ENCODE measurements around the gene CCDC187. TPM values are rescaled to one million over a fixed set of nuclear protein-coding genes. Genes with fewer than 3 reads are reported as not detected.

CCDC187 gene
- total RNA-seq, 4 donors from 2014 or later, result 0.20 TPM; not detected in 3

DNA sequence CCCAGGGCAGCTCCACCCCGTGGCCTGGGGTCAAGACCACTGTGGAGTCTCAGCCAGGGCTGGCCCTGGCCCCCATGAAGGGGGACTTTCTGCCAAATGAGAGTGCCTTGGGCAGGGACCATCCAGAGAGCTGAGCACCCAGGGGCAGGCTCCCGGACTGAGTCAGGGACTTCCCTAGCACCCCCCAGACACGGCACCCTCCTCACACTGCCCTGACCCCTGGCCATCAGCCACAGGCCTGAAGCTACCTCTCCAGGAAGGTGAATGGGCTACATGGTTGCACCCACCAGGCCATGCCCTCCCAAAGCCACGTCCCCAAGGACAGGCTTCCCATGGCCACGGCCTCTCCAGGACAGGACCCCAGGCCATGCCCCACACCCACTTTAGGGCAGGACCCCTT is 9.5 kb downstream of the CCDC187 start:
- Histone ChIP-seq H3K4me3 (no peak overlapping the region), H3K4me1 (no peaks in the 10 kb centered on the region), H3K36me3 (no peaks in the 10 kb centered on the region), H3K27me3 (peaks cover 0 to 31% of the 10 kb centered on the region in 2 donors), H3K9me3 (no peaks in the 10 kb centered on the region), H3K27ac (no peak overlapping the region)
- DNase-seq (ENCODE audit: low spot score in 2 of 2), result no peak
- 59 to 60% methylated on average over 2 to 3 of the region's 5 CpGs for WGBS, 2 donors
- TF ChIP-seq EP300 (IDR thresholded peaks at IDR 0.05) (no peak), POLR2A (IDR thresholded peaks at IDR 0.05) (no peak)

DNA sequence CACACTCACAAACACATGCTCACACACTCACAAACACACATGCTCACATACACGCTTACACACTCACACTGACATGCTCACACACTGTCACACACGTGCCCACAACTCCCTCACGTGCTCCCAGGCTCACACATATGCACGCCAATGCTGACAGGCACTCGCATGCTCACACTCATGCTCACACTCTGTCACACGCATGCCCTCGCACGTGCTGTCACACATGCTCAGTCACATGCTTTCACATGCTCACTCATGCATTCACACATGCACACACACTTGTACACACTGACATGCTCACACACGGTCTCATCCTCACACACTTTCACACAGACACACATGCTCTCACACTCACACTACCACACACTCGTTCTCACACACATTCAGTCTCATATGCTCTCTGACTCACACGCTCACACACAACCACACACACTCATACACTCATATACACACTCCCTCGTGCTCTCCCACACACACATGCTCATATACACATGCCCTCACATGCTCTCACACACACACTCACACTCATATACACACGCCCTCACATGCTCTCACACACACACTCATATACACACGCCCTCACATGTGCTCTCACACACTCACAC is 10.3 kb downstream of the CCDC187 start:
- Histone ChIP-seq H3K9me3 (no peaks in the 10 kb centered on the region), H3K27ac (no peak overlapping the region), H3K4me3 (no peak overlapping the region), H3K4me1 (no peaks in the 10 kb centered on the region), H3K27me3 (peaks cover 0 to 33% of the 10 kb centered on the region in 2 donors), H3K36me3 (no peaks in the 10 kb centered on the region)
- 86% methylated on average over 14 of the region's 14 CpGs for WGBS, 2 donors
- no peak for DNase-seq (ENCODE audit: low spot score in 2 of 2)
- TF ChIP-seq, protein P1, sequence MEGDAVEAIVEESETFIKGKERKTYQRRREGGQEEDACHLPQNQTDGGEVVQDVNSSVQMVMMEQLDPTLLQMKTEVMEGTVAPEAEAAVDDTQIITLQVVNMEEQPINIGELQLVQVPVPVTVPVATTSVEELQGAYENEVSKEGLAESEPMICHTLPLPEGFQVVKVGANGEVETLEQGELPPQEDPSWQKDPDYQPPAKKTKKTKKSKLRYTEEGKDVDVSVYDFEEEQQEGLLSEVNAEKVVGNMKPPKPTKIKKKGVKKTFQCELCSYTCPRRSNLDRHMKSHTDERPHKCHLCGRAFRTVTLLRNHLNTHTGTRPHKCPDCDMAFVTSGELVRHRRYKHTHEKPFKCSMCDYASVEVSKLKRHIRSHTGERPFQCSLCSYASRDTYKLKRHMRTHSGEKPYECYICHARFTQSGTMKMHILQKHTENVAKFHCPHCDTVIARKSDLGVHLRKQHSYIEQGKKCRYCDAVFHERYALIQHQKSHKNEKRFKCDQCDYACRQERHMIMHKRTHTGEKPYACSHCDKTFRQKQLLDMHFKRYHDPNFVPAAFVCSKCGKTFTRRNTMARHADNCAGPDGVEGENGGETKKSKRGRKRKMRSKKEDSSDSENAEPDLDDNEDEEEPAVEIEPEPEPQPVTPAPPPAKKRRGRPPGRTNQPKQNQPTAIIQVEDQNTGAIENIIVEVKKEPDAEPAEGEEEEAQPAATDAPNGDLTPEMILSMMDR (IDR thresholded peaks at IDR 0.05), result no peak
- TF ChIP-seq EP300 (IDR thresholded peaks at IDR 0.05), result no peak
- TF ChIP-seq POLR2A (IDR thresholded peaks at IDR 0.05), result no peak

DNA sequence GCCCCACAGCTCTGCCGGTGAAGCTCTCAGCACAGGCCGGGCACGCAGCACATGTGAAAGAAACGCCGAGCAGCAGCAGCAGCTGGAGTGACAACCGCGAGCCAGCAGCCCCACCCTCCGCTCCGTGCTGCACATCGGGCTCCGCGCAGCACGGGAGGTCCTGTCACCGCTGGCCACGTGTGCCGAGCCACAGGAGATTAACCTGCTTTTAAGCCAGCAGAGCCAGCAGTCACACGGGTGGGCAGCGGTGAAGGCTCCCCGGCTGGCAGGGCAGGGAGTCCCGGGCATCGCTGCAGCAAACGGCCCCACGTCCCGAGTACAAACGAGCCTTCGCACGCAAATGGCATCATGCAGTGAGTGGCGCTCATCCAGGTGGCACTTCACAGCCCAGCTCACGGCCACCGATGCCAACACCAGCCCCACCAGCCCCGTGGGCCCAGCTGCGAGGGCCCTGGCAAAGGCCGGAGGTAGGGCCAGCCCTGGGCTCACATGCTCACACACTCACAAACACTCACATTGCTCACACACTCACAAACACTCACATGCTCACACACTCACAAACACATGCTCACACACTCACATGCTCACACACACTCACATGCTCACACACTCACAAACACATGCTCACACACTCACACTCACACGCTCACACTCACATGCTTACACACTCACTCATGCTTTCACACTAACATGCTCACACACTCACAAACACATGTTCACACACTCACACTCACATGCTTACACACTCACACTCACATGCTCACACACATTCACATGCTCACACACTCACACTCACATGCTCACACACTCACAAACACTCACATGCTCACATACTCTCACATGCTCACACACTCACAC is 11.1 kb downstream of the CCDC187 start:
- DNase-seq (ENCODE audit: low spot score in 2 of 2), result no peak
- peaks cover 0 to 40% of the 10 kb centered on the region in 2 donors for H3K27me3 ChIP-seq
- no peak overlapping the region for H3K27ac ChIP-seq
- no peak overlapping the region for H3K4me3 ChIP-seq
- WGBS, 2 donors, result 81 to 86% methylated on average over 15 to 25 of the region's 34 CpGs
- H3K36me3 ChIP-seq, result no peaks in the 10 kb centered on the region
- H3K4me1 ChIP-seq, result no peaks in the 10 kb centered on the region
- no peaks in the 10 kb centered on the region for H3K9me3 ChIP-seq
- TF ChIP-seq EP300 (IDR thresholded peaks at IDR 0.05) (no peak), POLR2A (IDR thresholded peaks at IDR 0.05) (no peak)
- TF ChIP-seq, protein P1 (IDR thresholded peaks at IDR 0.05), result no peak

DNA sequence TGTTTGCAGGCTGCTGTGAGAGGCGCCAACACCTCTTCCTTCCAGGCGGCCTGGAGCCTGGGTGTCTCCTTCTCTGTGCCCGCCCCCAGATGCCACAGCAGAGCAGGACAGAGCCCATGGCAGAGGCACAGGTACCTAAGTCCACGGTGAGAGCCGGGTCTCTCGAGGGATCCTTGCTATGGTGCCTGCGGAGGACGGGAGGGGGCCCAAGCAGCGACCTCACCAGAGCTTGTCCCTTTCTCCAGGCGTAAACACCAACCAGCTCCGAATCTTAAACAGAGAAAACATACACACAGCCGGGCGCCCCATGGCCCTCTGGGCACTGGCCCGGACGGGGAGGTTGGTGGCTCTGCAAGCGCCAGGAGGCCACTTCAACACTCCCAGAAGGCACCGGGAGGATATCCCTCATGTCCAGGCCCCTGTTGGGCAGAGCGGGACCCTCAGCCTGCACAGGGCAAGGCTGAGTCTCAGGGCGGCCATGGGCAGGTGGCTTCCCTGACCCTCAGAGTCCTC is 11.8 kb downstream of the CCDC187 start:
- 86 to 90% methylated on average over 5 to 10 of the region's 19 CpGs for WGBS, 2 donors
- TF ChIP-seq EP300 (IDR thresholded peaks at IDR 0.05), result no peak
- TF ChIP-seq, protein P1 (IDR thresholded peaks at IDR 0.05), result no peak
- TF ChIP-seq POLR2A (IDR thresholded peaks at IDR 0.05), result no peak
- DNase-seq (ENCODE audit: low spot score in 2 of 2), result no peak
- Histone ChIP-seq H3K4me3 (no peak overlapping the region), H3K27ac (no peak overlapping the region), H3K36me3 (no peaks in the 10 kb centered on the region), H3K27me3 (peaks cover 0 to 46% of the 10 kb centered on the region in 2 donors), H3K9me3 (no peaks in the 10 kb centered on the region), H3K4me1 (no peaks in the 10 kb centered on the region)

DNA sequence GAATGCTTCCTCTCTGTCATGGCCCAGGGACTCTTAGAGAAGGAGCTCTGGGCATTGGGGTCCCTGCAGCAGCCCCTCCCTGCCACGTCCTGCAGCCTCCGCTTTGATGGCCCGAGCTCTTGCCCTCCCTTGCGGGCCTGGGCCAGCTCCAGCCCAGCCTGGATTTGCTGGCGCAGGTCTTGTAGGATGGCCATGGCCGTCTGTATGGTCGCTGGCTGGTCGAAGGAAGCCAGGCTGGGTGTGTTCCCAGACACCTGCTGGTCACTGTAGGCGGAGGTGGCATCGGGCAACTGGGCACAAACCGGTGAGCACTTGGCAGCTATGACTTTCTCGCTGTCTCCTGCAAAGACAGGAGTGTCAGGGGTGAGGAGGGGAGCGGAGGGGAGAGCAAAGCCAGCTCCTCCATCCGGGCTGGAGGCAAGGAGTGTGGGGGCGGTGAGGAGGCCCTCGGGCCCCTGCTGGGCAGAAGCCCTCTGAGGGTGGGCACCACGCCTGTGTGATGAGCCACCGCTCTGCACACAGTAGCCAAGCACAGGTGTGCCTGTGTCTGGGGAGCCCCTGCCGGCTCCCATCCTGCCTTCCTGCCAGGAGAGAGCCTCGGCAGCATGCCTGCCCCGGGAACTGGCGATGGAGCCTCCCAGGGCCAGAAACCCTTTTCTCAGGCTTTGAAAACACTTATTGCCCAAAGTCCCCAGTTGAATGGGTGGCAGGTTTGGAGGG is 12.4 kb downstream of the CCDC187 start:
- Histone ChIP-seq H3K27ac (no peak overlapping the region), H3K9me3 (no peaks in the 10 kb centered on the region), H3K4me1 (no peaks in the 10 kb centered on the region), H3K36me3 (no peaks in the 10 kb centered on the region), H3K4me3 (no peak overlapping the region), H3K27me3 (peaks cover 0 to 40% of the 10 kb centered on the region in 2 donors)
- TF ChIP-seq, protein P1 (IDR thresholded peaks at IDR 0.05), result no peak
- TF ChIP-seq EP300 (IDR thresholded peaks at IDR 0.05), result no peak
- TF ChIP-seq POLR2A (IDR thresholded peaks at IDR 0.05), result no peak
- DNase-seq (ENCODE audit: low spot score in 2 of 2), result no peak
- 69 to 80% methylated on average over 17 to 18 of the region's 22 CpGs for WGBS, 2 donors

All from tibial nerve (tissue), 4 donors.